T-helper 22 cell (primary cell): Measurements from ENCODE around the gene CD302.
"Not testable (repeated sequence)": the region's sequence is repeated elsewhere in the genome, so short reads cannot be mapped to it uniquely, and the experiment has no call there.

ENCODE experiments used
- DNase-seq: peaks from one replicate; pipeline ENCODE4 v3.0.0-alpha.2; 2020; ENCODE audit warnings: low read depth

The CD302 gene

DNA sequence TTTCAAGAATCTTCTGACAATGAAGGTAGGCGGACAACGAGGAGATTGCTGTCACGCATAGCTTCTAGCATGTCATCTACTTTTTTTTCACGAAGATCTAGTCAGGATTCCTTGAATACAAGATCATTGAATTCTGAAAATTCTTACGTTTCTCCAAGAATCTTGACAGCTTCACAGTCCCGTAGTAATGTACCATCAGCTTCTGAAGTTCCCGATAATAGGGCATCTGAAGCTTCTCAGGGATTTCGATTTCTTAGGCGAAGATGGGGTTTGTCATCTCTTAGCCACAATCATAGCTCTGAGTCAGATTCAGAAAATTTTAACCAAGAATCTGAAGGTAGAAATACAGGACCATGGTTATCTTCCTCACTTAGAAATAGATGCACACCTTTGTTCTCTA, 49.9 kb downstream of the CD302 start:
- DNase-seq = no peak

GRCh38 chr2:159745237-159745636, 52.8 kb downstream of the CD302 start:
- not testable (repeated sequence) for DNase-seq

GRCh38 chr2:159744363-159744762, 53.6 kb downstream of the CD302 start:
- no peak for DNase-seq

GRCh38 chr2:159742846-159743245, 55.2 kb downstream of the CD302 start:
- no peak for DNase-seq

DNA sequence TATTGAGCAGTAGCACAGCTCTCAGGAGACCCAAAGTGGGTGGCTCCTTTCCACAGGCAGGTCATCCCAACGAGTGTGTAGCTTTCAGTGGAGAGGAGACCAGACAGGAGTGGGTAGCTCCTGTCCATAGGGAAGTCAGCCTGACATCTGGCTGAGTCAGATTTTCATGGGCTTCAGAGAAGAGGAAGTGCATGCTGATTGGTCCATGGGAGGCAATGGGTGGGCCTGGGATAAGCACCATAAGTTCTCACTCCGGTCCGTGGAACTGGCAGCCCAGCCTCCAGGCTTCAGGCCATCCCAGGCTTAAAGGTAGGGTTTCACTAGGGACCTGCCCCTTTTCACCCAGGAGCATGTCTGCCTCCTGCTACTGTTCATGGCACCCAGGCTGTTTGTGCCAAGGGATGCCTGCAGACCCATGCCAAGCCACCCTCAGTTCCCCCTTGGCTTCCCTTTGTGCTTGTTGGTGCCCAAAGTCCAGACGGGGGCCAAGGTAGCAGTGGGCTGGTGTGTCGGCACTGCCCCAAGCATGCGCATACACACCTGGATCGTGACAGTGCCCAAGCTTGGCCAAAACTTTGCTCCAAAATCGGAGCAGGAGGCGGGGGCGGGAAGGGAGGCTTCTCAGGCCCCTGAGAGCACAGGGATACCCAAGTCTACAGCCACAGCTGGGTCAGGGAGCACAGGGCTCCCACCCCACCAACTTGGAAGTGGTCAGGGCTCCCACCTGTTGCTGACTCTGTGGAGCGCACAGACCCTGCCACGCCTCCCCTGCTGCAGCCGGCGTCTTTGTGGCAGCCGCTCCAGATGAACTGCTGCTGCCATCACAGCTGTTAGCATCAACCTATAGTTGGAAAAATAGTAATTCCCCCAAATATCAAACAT, 59.3 kb downstream of the CD302 start:
- no peak for DNase-seq

DNA sequence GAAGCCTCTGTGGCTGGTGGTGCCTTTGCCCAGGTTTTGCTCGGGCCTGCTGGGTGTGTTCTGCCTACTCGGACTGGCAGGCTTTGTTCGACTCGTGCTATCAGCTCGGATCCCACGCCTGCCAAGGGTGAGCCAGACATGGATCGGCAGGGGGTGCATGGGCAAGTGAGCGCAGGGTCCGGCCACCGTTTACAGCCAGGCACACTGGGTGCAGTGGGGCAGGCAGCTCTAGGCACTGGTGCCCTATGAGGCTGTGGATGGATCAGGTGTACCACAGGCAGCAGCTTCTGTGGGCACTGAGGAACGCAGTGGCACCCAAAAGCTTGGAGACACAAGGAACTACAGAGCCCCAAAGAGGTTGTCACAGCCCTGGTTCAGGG, 60.1 kb downstream of the CD302 start:
- DNase-seq = no peak

- no peak for DNase-seq
These were observed 60.6 kb downstream of the CD302 start for GRCh38 chr2:159737292-159737916.

DNA sequence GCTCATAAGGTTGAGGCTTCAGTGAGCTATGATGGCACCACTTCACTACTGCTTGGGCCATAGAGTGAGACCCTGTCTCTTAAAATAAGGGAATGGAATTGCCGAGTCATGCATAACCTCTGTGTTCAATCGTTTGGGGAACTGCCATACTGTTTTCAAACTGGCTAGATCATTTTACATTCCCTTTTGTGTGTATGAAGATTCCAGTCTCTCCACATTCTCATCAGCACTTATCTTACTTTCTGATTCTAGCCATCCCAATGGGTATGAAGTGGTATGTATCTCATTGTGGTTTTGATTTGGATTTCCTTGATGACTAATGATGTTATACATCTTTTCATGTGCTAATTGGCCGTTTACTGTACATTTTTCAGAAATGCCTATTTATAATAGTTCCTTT, 62.0 kb downstream of the CD302 start:
- DNase-seq = no peak

- no peak for DNase-seq
These were observed 62.4 kb downstream of the CD302 start for GRCh38 chr2:159735648-159736047.

DNA sequence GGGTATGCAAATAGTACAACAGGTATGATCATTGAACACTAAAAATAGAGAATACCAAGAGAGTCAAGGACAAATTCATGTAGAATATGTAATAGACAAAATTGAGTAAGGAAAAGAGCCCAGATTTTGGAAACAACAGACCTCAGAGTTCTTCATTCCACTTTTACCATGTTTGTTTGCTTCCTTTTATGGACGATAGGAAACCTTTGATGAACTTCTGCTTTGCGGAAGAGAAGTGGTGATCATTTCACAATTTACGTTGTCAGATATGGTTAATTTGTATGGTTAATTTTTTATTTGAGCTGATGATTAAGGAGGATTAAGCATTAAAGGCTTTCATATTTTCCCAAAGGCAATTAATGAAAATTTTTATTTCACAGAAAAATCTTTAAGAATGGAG, 69.4 kb downstream of the CD302 start:
- no peak for DNase-seq

DNA sequence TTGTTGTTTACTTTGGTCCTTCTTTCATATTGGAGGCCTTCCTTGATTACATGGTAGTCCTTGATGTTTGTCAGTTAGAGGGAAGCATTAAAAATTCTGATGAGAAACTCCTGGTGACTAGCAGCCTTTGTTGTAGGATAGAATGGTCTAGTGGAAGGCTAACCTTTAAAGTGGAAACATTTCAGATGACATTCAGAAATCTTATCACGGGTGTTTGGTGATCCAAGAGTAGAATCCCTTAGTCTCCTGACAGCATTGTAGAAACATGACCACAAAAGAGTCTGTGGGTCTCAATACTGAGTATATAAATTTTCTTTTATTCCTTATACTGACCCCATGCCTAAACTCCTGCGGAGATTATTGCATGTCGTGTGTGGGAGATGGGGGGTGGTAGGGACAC, 72.3 kb downstream of the CD302 start:
- DNase-seq = no peak

GRCh38 chr2:159724795-159725572, 73.0 kb downstream of the CD302 start:
- not testable (repeated sequence) for DNase-seq

- DNase-seq = no peak
These were observed 75.4 kb downstream of the CD302 start for GRCh38 chr2:159722580-159722979.

DNA sequence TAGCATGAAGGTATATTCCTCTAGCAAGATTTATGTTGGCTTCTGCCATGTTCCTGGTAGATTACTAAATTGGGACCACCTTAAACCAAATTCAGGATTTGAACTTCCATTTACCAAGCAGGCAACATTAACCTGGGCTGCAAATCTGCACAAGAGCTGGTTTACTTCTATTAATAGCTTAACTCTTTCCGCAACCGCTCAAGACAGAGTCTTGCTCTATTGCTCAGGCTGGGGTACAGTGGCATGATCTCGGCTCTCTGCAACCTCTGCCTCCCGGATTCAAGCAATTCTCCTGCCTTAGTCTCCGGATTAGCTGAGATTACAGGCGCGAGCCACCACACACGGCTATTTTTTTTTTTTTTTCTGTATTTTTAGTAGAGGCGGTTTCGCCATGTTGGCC, 77.3 kb downstream of the CD302 start:
- DNase-seq = no peak
